ENCODE data around the gene FYB2.

The FYB2 gene

GRCh38 chr1:56709995-56710394, 109.2 kb downstream of the FYB2 start:
- DNase-seq, result no peak

- peak; percentile 68 for DNase-seq
Observed at GRCh38 chr1:56709269-56709880, 109.8 kb downstream of the FYB2 start.

- DNase-seq, result no peak
Observed at GRCh38 chr1:56707379-56707778, 111.8 kb downstream of the FYB2 start.

GRCh38 chr1:56703747-56704146, 115.5 kb downstream of the FYB2 start:
- DNase-seq, result no peak

GRCh38 chr1:56696663-56697062, 122.5 kb downstream of the FYB2 start:
- DNase-seq, result no peak

GRCh38 chr1:56688522-56689026, 130.6 kb downstream of the FYB2 start:
- DNase-seq, result peak; percentile 13

- DNase-seq, result peak; percentile 24
Observed at GRCh38 chr1:56686169-56686568, 133.0 kb downstream of the FYB2 start.

GRCh38 chr1:56683569-56683968, 135.6 kb downstream of the FYB2 start:
- no peak for DNase-seq

- peak; percentile 67 for DNase-seq
Observed at GRCh38 chr1:56676571-56677035, 142.6 kb downstream of the FYB2 start.

- DNase-seq, result no peak
Observed at GRCh38 chr1:56675763-56676162, 143.4 kb downstream of the FYB2 start.

GRCh38 chr1:56672579-56672978, 146.6 kb downstream of the FYB2 start:
- no peak for DNase-seq

GRCh38 chr1:56671542-56671941, 147.7 kb downstream of the FYB2 start:
- DNase-seq, result no peak

- no peak for DNase-seq
Observed at GRCh38 chr1:56671085-56671484, 148.1 kb downstream of the FYB2 start.

- DNase-seq, result no peak
Observed at GRCh38 chr1:56670350-56670749, 148.9 kb downstream of the FYB2 start.

Data from fibroblast of skin of scalp (primary cell).